B cell (primary cell): ENCODE data around the gene PPIP5K2. TPM values are rescaled to one million over a fixed set of nuclear protein-coding genes. Genes with fewer than 3 reads are reported as not detected.

Source experiments
- ATAC-seq: fragments of 200-7000 bp; cut with Tn5 transposase; one replicate; pipeline ENCODE4 v1.10.0; 2021; ENCODE audit warnings: low read depth, mild to moderate bottlenecking, moderate number of reproducible peaks, moderate library complexity
- CTCF ChIA-PET: fragments of 350-600 bp; sonication (Branson Sonifier 250); formaldehyde crosslinking; loops from one replicate; lab custom pipeline; 2021; ENCODE audit warnings: antibody characterized with exemption, inconsistent platforms; lab: Charles Lee
- POLR2A ChIA-PET: fragments of 350-600 bp; sonication (Branson Sonifier 250); formaldehyde crosslinking; loops from one replicate; lab custom pipeline; 2021; ENCODE audit warnings: antibody characterized with exemption; lab: Charles Lee
- DNase-seq: peaks from one replicate; pipeline ENCODE4 v3.0.0; 2013
- H2AFZ ChIP-seq: 2 replicates; pipeline ENCODE4 v1.6.1; 2012; ENCODE audit warnings: mild to moderate bottlenecking, low read depth, low read length; ENCODE audit not compliant: insufficient read depth, poor library complexity, severe bottlenecking
- H3K27ac ChIP-seq, 2 donors: 1 replicate in 1 of 2; 2 replicates in 1 of 2; pipeline ENCODE4 v1.5.1; 2012 to 2013; ENCODE audit warnings: low read length in 2 of 2, mild to moderate bottlenecking in 2 of 2, moderate library complexity in 1 of 2
- H3K27me3 ChIP-seq, 4 experiments: fragments of 200-600 bp in 1 of 4; sonication (generic) in 1 of 4; replicated peaks in 1 of 4; 1 replicate in 2 of 4; 2 replicates in 2 of 4; pipeline versions ENCODE4 v1.6.1 to v1.7.0; 2013 to 2016; ENCODE audit warnings: low read length in 3 of 4, mild to moderate bottlenecking in 2 of 4, mixed read lengths in 1 of 4, moderate library complexity in 1 of 4; ENCODE audit not compliant: insufficient read depth in 4 of 4, control insufficient read depth in 3 of 4; ENCODE audit errors: control extremely low read depth in 1 of 4
- H3K36me3 ChIP-seq, 2 experiments: replicated peaks in 1 of 2; 1 replicate in 1 of 2; 2 replicates in 1 of 2; pipeline versions ENCODE4 v1.6.1 to v1.7.1; 2013; ENCODE audit warnings: low read length in 1 of 2; ENCODE audit not compliant: insufficient read depth in 2 of 2, control insufficient read depth in 1 of 2; ENCODE audit errors: control extremely low read depth in 1 of 2, extremely low read depth in 1 of 2
- H3K4me1 ChIP-seq, 2 donors: fragments of 200-600 bp in 1 of 2; sonication (generic) in 1 of 2; 1 replicate in 1 of 2; 2 replicates in 1 of 2; pipeline versions ENCODE4 v1.5.1 to v1.6.1; 2013 to 2017; ENCODE audit warnings: low read length in 2 of 2; ENCODE audit not compliant: control insufficient read depth in 2 of 2, insufficient read depth in 2 of 2
- H3K4me2 ChIP-seq: replicated peaks from 2 replicates; pipeline ENCODE3; 2012; ENCODE audit warnings: mild to moderate bottlenecking, low read depth, low read length; ENCODE audit not compliant: poor library complexity, severe bottlenecking
- H3K4me3 ChIP-seq, 5 experiments: fragments of 200-600 bp in 1 of 5; sonication (generic) in 1 of 5; 1 replicate in 3 of 5; 2 replicates in 2 of 5; pipeline versions ENCODE4 v1.5.1 to v1.7.0; 2011 to 2016; ENCODE audit warnings: low read length in 4 of 5, mild to moderate bottlenecking in 4 of 5, low read depth in 2 of 5, control low read depth in 1 of 5, moderate library complexity in 1 of 5; ENCODE audit not compliant: insufficient read depth in 1 of 5; ENCODE audit errors: control extremely low read depth in 1 of 5, extremely low read depth in 1 of 5
- H3K79me2 ChIP-seq: fragments of 200-600 bp; sonication (generic); one replicate; pipeline ENCODE4 v1.6.0; 2016; ENCODE audit warnings: low read length; ENCODE audit not compliant: control insufficient read depth, insufficient read depth
- H3K9ac ChIP-seq: fragments of 200-600 bp; sonication (generic); 2 replicates; pipeline ENCODE4 v1.6.1; 2017; ENCODE audit warnings: mild to moderate bottlenecking, low read length, moderate library complexity
- H3K9me3 ChIP-seq, 3 donors: one replicate each; pipeline versions ENCODE4 v1.6.1 to v1.7.1; 2013; ENCODE audit warnings: low read length in 2 of 3; ENCODE audit not compliant: control insufficient read depth in 2 of 3, insufficient read depth in 1 of 3; ENCODE audit errors: control extremely low read depth in 1 of 3
- H4K20me1 ChIP-seq: 2 replicates; pipeline ENCODE4 v1.6.0; 2012; ENCODE audit warnings: mild to moderate bottlenecking, low read length; ENCODE audit not compliant: insufficient read depth, control insufficient read depth, poor library complexity, severe bottlenecking
- H3K27ac Mint-ChIP-seq: one replicate; pipeline ENCODE4 v1.8.0; 2021; ENCODE audit warnings: mixed read lengths
- H3K27me3 Mint-ChIP-seq: one replicate; pipeline ENCODE4 v1.8.0; 2021; ENCODE audit warnings: mixed read lengths
- H3K4me1 Mint-ChIP-seq: one replicate; pipeline ENCODE4 v1.8.0; 2021; ENCODE audit warnings: mixed read lengths
- H3K4me3 Mint-ChIP-seq: one replicate; pipeline ENCODE4 v1.8.0; 2021; ENCODE audit warnings: mixed read lengths
- H3K9me3 Mint-ChIP-seq: one replicate; pipeline ENCODE4 v1.8.0; 2022; ENCODE audit warnings: mixed read lengths; ENCODE audit not compliant: insufficient read depth
- CTCF ChIP-seq: fragments of 200-600 bp; IDR thresholded peaks from one replicate; pipeline ENCODE4 v1.8.0; 2022; ENCODE audit warnings: antibody characterized with exemption, mild to moderate bottlenecking
- EZH2 ChIP-seq: IDR thresholded peaks from 2 replicates; pipeline ENCODE4 v1.6.1; 2012; ENCODE audit warnings: borderline replicate concordance, low read depth, mild to moderate bottlenecking, moderate library complexity, low read length; ENCODE audit not compliant: insufficient read depth, poor library complexity, severe bottlenecking
- WGBS: methylation state at CpG from one replicate; pipeline ENCODE4 v1.1.5; 2013; ENCODE audit warnings: missing lambda C conversion rate; ENCODE audit not compliant: insufficient coverage; 5-methylcytosine and 5-hydroxymethylcytosine counted together
- intact Hi-C: fragments of 100-400 bp; cut with micrococcal nuclease; formaldehyde crosslinking; loops from one replicate; pipeline ENCODE4 v1.10.0; 2022
- polyA plus RNA-seq: library from polyadenylated mRNA; depleted of rRNA; stranded (reverse); fragments of >200 nt; gene quantifications from 2 replicates; pipeline ENCODE4 v1.2.3, GENCODE V29; 2012
- total RNA-seq, 2 donors: library from RNA; stranded (reverse); fragments of 120-200 nt in 1 of 2; gene quantifications; 1 replicate in 1 of 2; 2 replicates in 1 of 2; pipeline versions ENCODE4 v1.2.3 to v1.2.4, GENCODE V29; 2013 to 2022

The PPIP5K2 gene
- total and polyA plus RNA-seq, 2 donors (not counting 1 experiment from before 2014, with no cell fraction given), result 14.5 to 80.5 TPM

DNA sequence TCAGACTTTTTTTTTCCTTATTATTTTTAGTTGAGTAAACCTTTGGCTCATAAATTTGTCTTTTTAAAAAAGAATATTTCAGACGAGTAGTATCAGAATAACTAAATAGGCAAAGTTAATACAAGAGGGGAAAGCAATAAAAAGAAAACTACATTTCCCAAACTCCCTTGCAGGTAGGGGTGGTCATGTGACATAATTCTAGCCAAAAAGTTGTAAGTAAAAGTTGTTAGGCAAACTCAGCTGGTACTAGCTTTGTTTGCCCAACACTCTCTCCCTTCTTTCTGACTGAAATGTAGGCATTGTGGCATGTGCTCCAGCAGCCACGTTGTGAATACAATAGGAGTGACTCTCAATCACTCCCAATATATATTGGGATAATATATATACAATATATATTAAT, 21.1 kb upstream of the PPIP5K2 start:
- Histone ChIP-seq H3K9me3 (no peaks in the 10 kb centered on the region), H4K20me1 (no peaks in the 10 kb centered on the region), H3K4me2 (no peak overlapping the region), H3K36me3 (peaks cover 9 to 29% of the 10 kb centered on the region in 2 experiments), H3K27me3 (no peaks in the 10 kb centered on the region), H2AFZ (no peak overlapping the region), H3K27ac (no peak overlapping the region), H3K4me1 (no peaks in the 10 kb centered on the region), H3K9ac (no peak overlapping the region), H3K4me3 (no peak overlapping the region), H3K79me2 (no peaks in the 10 kb centered on the region)
- no peak for TF ChIP-seq EZH2
- no peak for TF ChIP-seq CTCF
- DNase-seq (no peak), ATAC-seq (no peak)
- Mint-ChIP-seq H3K4me3 (no peak overlapping the region), H3K27ac (no peak overlapping the region), H3K27me3 (no peaks in the 10 kb centered on the region), H3K9me3 (no peaks in the 10 kb centered on the region), H3K4me1 (no peaks in the 10 kb centered on the region)
- intact Hi-C loops, result no loop called here
- WGBS, result no CpG with 5 or more reads among the region's 2 CpGs
- POLR2A ChIA-PET, result no interaction called here
- CTCF ChIA-PET, result no interaction called here

DNA sequence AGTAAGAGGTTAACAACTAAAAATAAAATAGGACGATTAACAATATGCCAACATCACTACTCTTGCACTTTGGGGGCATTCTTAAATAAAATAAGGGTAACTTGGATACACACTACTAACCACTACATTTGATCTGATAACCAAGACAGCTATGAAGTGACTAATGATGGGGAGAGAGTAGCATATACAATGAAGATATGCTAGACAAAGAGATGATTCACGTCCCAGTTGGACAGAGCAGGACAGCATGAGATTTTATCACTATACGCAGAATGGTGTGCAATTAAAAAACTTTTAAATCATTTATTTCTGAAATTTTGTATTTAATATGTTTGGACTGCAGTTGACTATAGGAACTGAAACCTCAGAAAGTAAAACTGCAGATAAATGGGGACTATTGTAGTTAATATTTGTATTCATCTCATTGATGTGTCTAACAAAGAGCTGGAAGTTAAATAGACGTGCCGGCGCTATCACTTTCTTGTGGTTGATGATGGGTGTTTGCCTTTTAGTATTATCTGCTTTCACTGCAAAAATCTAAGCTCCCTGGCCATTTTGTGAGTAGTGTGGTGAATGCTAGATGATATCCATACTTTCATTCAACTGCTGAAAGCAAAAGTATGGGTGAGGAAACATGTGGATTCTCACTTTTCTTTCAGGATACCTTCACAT, 18.9 kb upstream of the PPIP5K2 start:
- Histone ChIP-seq H4K20me1 (no peaks in the 10 kb centered on the region), H3K36me3 (peaks cover 10 to 24% of the 10 kb centered on the region in 2 experiments), H3K9me3 (no peaks in the 10 kb centered on the region), H3K27me3 (no peaks in the 10 kb centered on the region), H3K79me2 (no peaks in the 10 kb centered on the region), H3K4me2 (no peak overlapping the region), H2AFZ (no peak overlapping the region), H3K9ac (no peak overlapping the region), H3K27ac (no peak overlapping the region), H3K4me1 (no peaks in the 10 kb centered on the region), H3K4me3 (no peak overlapping the region)
- H3K27me3 Mint-ChIP-seq, result no peaks in the 10 kb centered on the region
- H3K4me1 Mint-ChIP-seq, result no peaks in the 10 kb centered on the region
- no peak for ATAC-seq
- DNase-seq, result no peak
- intact Hi-C loops, result no loop called here
- WGBS, result no CpG with 5 or more reads among the region's 6 CpGs
- H3K9me3 Mint-ChIP-seq, result no peaks in the 10 kb centered on the region
- no peak overlapping the region for H3K4me3 Mint-ChIP-seq
- CTCF ChIA-PET, result no interaction called here
- H3K27ac Mint-ChIP-seq, result no peak overlapping the region
- POLR2A ChIA-PET, result no interaction called here
- TF ChIP-seq EZH2 (no peak), CTCF (no peak)
